Fibroblast of skin of abdomen (primary cell): ENCODE data around the gene MIGA2.

Experiments
- DNase-seq: peaks from one replicate; pipeline ENCODE4 v3.0.0-alpha.2; 2013

Gene MIGA2

GRCh38 chr9:129074106-129074505, 37.7 kb downstream of the MIGA2 start:
- no peak for DNase-seq

DNA sequence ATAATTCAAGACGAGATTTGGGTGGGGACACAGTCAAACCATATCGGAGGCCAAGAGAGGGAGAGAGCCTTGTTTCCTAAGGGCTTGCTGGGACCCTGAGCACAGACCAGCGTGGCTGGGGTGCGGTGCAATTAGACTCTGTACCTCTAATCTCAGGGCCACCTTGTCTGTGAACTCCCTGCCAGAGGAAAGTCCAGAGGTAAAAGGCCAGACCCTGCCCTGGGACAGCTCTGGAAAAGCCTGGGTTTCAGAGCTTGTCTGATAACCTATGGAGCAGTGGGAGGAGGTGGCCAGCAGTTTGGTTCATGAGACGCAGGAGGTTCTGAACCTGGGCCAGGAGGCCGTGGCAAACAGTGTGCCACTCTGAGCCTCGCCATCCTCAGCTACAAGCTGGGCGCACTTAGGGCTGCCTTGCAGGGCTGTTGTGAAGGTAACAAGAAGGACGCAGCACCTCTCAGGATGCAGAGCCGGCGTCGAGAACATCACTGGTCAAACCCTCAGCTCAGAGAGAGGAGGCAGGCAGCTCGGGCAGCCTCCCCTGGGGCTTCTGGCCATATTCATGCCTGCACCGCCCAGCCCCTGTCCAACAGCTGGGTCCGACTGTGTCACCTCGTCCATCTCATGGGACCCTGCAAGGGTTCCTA, 39.7 kb downstream of the MIGA2 start:
- no peak for DNase-seq

GRCh38 chr9:129076640-129077037, 40.2 kb downstream of the MIGA2 start:
- no peak for DNase-seq

DNA sequence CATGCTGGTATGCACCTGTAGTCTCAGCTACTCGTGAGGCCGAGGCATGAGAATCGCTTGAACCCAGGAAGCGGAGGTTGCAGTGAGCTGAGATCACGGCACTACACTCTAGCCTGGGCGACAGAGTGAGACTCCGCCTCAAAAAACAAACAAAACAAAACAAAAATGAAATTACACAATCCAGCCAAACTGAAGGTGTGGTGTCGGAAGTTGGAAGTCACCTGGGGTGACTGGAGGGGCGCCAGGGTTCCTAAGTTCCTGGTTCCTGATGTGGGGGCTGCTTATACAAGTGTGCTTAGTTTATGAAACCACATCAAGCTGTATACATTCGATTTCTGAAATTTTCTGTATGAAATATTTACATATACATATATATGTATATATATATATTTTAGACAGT, 40.8 kb downstream of the MIGA2 start:
- no peak for DNase-seq

- DNase-seq = no peak
Measured at GRCh38 chr9:129078691-129079503, 42.5 kb downstream of the MIGA2 start.

GRCh38 chr9:129079829-129080228, 43.4 kb downstream of the MIGA2 start:
- DNase-seq = no peak

- no peak for DNase-seq
Measured at GRCh38 chr9:129080298-129080600, 43.8 kb downstream of the MIGA2 start.

GRCh38 chr9:129080601-129081387, 44.4 kb downstream of the MIGA2 start, which contains the start of gene DOLPP1:
Gene DOLPP1, plus strand, starts transcription at chr9:129081111. Its CDS starts 21 bp downstream, at chr9:129081132.
- peak; percentile 100 for DNase-seq

- DNase-seq = no peak
Measured at GRCh38 chr9:129081388-129081904, 45.0 kb downstream of the MIGA2 start.

- DNase-seq = no peak
Measured at GRCh38 chr9:129084087-129084486, 47.7 kb downstream of the MIGA2 start.

GRCh38 chr9:129089246-129089645, 52.8 kb downstream of the MIGA2 start:
- no peak for DNase-seq

GRCh38 chr9:129093602-129094386, 57.4 kb downstream of the MIGA2 start:
- DNase-seq = no peak

DNA sequence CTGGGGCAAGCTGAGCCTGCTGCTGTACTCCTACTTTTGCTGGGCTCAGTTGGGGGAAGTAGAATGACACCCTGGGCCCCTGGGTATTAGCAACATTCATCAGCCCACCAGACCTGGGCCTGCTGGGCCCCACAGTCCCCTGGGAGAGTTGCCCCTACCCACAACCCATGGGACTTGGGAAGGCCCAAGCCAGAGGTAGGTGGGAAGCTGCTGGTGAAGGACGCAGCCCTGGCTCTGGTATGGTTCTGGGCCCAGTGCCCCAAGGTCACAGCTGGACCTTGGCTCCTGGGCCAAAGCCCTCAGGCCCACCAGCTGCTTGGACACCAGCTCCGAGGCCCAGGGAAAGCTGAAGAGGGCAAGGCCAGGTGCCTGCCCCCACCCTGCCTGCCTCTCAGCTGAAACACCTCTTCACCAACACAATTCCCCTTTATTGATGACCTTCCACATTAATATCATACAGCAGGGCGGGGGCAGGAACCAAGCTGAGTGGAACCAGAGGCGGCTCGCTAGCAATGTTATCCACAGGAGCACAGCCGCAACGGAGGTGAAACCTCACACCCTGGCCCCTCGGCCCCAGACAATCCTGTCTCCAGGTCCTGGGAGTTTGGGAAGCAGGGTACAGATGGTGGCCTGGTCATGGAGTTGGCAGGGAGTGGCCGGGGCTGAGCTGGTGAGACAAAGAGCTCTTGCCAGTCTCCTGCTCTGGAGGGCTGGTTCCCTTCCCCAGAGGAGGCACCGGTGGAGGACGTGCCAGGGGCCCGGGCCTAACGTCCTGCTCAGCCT, 58.2 kb downstream of the MIGA2 start:
- no peak for DNase-seq

- DNase-seq = no peak
Measured at GRCh38 chr9:129095170-129095667, 58.8 kb downstream of the MIGA2 start.

DNA sequence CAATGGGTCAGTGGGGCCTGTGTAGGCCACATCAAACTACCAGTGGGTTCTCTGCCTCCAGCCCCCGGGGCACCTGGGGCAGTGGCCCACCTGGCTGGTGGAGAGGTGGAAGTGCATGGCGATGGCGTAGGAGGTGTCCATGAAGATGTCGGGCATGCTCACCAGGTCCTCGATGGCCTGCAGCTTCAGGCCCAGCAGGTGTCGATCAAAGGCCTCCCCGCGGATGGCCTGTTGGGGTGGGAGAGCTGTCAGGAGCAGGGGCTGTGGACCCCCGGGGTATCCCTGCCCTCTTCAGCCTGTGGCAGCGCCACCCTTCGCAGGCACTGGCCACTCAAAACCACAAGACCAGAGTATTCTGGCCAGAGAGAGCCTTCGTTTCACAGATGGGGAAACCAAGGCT, 59.5 kb downstream of the MIGA2 start:
- no peak for DNase-seq

DNA sequence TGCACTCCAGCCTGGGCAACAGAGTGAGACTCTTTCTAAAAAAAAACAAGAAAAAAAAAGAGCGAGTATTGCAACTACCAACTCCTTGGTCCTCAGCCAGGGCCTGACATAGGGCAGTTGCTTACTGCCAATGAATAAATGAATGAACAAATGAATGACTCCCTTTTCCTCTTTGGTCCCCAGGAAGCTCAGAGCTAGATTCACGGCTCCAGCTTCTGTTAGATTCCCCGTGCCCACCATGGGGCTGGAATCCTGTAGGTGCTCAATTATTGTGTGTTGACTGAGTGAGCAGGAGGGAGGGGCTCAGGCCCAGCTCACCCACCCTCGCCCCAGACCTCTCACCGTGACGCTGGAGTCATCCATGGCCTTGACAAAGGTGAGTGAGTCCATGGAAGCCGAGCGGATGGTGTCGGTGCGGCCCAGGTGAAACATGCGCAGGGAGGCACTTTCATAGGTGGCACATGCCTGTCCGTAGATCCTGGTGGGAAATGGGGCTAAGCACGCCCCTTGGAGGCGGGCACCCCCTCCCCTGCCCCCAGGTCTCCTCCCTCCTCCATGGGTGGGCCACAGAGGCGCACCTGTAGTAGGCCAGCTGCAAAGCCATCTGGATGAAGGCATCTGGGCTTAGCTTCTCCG, 61.4 kb downstream of the MIGA2 start:
- no peak for DNase-seq

- no peak for DNase-seq
Measured at GRCh38 chr9:129098328-129098727, 61.9 kb downstream of the MIGA2 start.

GRCh38 chr9:129100383-129101169, 64.2 kb downstream of the MIGA2 start:
- DNase-seq = no peak

DNA sequence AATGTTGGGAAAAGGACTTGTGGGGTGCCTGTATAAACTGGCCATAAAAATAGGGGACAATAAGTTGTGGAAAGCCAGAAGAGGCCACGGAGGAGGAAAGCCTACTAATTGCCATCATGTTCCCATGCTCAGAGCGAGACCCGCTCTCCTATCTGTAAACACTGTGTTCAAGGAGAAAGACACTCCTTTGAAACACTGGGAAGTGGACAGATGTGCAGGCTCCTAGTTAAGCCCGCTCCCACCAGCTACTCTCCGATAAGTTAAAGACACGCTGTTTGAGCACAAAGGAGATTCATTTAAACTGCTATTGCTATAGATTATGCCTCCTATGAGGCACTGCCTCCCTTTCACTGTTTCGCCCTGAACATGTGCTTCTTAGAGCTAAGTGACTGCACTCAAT, 64.9 kb downstream of the MIGA2 start:
- no peak for DNase-seq

GRCh38 chr9:129102095-129102525, 65.7 kb downstream of the MIGA2 start:
- DNase-seq = no peak
